ENCODE data around the gene TMEM183A.

DNA sequence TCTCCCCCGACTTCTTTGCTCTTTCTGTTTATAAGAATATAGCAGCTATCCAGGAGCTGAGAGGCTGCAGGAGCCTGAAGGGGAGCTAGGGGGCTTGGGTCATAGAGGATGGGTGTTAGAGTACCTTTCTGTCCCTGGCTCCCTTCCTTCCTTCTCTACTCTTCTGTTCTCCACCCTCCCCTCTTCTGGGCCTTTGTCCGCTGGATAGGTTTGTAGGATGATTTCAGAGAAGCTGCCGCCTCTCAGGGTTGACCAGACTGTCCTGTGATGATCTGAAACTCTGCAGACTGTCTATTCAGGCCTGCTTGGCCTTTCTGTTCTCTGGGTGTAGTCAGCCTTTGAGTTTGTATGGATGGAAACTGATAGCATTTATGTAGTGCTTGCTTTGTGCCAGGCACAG lies 45.4 kb downstream of the TMEM183A start:
- TF ChIP-seq, protein P1, sequence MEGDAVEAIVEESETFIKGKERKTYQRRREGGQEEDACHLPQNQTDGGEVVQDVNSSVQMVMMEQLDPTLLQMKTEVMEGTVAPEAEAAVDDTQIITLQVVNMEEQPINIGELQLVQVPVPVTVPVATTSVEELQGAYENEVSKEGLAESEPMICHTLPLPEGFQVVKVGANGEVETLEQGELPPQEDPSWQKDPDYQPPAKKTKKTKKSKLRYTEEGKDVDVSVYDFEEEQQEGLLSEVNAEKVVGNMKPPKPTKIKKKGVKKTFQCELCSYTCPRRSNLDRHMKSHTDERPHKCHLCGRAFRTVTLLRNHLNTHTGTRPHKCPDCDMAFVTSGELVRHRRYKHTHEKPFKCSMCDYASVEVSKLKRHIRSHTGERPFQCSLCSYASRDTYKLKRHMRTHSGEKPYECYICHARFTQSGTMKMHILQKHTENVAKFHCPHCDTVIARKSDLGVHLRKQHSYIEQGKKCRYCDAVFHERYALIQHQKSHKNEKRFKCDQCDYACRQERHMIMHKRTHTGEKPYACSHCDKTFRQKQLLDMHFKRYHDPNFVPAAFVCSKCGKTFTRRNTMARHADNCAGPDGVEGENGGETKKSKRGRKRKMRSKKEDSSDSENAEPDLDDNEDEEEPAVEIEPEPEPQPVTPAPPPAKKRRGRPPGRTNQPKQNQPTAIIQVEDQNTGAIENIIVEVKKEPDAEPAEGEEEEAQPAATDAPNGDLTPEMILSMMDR (IDR thresholded peaks at IDR 0.05 in 4 of 5, conservative IDR thresholded peaks at IDR 0.05 in 1 of 5) = no peak
- TF ChIP-seq POLR2A (IDR thresholded peaks at IDR 0.05) = no peak
